Smooth muscle cell (in vitro differentiated cells): ENCODE results near the gene PRKG1. TPM values are rescaled to one million over a fixed set of nuclear protein-coding genes. Genes with fewer than 3 reads are reported as not detected.

ENCODE experiments used
- DNase-seq: peaks from one replicate; lab custom pipeline; 2025; ENCODE audit not compliant: unreplicated experiment; lab: John Stamatoyannopoulos, UW
- H2AFZ ChIP-seq: fragments of 200-600 bp; sonication (generic); 2 replicates; pipeline ENCODE4 v1.6.0; 2016; ENCODE audit warnings: antibody characterized with exemption, low read depth, mild to moderate bottlenecking
- H3F3A ChIP-seq: fragments of 200-600 bp; sonication (generic); 2 replicates; pipeline ENCODE4 v1.6.0; 2017; ENCODE audit warnings: antibody characterized with exemption, low read depth
- H3K27ac ChIP-seq: fragments of 200-600 bp; sonication (generic); 2 replicates; pipeline ENCODE4 v1.5.1; 2016; ENCODE audit warnings: low read depth, mild to moderate bottlenecking
- H3K27me3 ChIP-seq: fragments of 200-600 bp; sonication (generic); 2 replicates; pipeline ENCODE4 v1.6.1; 2016; ENCODE audit warnings: low read depth, mild to moderate bottlenecking
- H3K36me3 ChIP-seq: fragments of 200-600 bp; sonication (generic); 2 replicates; pipeline ENCODE4 v1.5.1; 2016; ENCODE audit warnings: low read depth
- H3K4me1 ChIP-seq: fragments of 200-600 bp; sonication (generic); 2 replicates; pipeline ENCODE4 v1.5.1; 2016; ENCODE audit warnings: low read depth
- H3K4me2 ChIP-seq: fragments of 200-600 bp; sonication (generic); 2 replicates; pipeline ENCODE4 v1.6.0; 2016; ENCODE audit warnings: mild to moderate bottlenecking
- H3K4me3 ChIP-seq: fragments of 200-600 bp; sonication (generic); 2 replicates; pipeline ENCODE4 v1.5.1; 2016; ENCODE audit warnings: mild to moderate bottlenecking
- H3K79me2 ChIP-seq: fragments of 200-600 bp; sonication (generic); 2 replicates; pipeline ENCODE4 v1.6.0; 2016; ENCODE audit warnings: low read depth, mild to moderate bottlenecking
- H3K9ac ChIP-seq: fragments of 200-600 bp; sonication (generic); 2 replicates; pipeline ENCODE4 v1.6.0; 2016; ENCODE audit warnings: low read depth
- H3K9me3 ChIP-seq: fragments of 200-600 bp; sonication (generic); replicated peaks from 2 replicates; pipeline ENCODE4 v1.5.1; 2016; ENCODE audit warnings: low read depth
- H4K20me1 ChIP-seq: fragments of 200-600 bp; sonication (generic); 2 replicates; pipeline ENCODE4 v1.6.0; 2016; ENCODE audit warnings: low read depth
- CTCF ChIP-seq: fragments of 200-600 bp; sonication (generic); IDR thresholded peaks from 2 replicates; pipeline ENCODE4 v1.5.1; 2017; ENCODE audit warnings: borderline replicate concordance, mild to moderate bottlenecking, antibody characterized with exemption; ENCODE audit not compliant: insufficient read depth, poor library complexity, severe bottlenecking
- WGBS: methylation state at CpG from one replicate; pipeline ENCODE4 v1.1.7; 2016; ENCODE audit warnings: low lambda C conversion rate; 5-methylcytosine and 5-hydroxymethylcytosine counted together
- polyA plus RNA-seq: library from polyadenylated mRNA; unstranded; fragments of >200 nt; fragmentation: Nextera tagmentation; extraction: Ambion mirVana; gene quantifications from 2 replicates; pipeline ENCODE4 v1.2.1, GENCODE V29; 2016
- total RNA-seq: library from RNA; depleted of rRNA; stranded (reverse); fragments of >200 nt; gene quantifications from 2 replicates; pipeline ENCODE4 v1.2.3, GENCODE V29; 2014

Gene PRKG1
- total and polyA plus RNA-seq, 2 experiments from 2014 or later = 7.2 to 13.4 TPM

GRCh38 chr10:52276163-52276562 lies 1201.9 kb downstream of the PRKG1 start:
- Histone ChIP-seq H3K27ac (no peak overlapping the region), H3K4me1 (no peaks in the 10 kb centered on the region), H3K27me3 (no peaks in the 10 kb centered on the region), H3K9me3 (peaks cover 3% of the 10 kb centered on the region), H3K4me3 (no peak overlapping the region), H3K79me2 (no peaks in the 10 kb centered on the region), H3K4me2 (no peak overlapping the region), H3K36me3 (no peaks in the 10 kb centered on the region), H3K9ac (no peak overlapping the region), H4K20me1 (no peaks in the 10 kb centered on the region), H3F3A (no peaks in the 10 kb centered on the region), H2AFZ (no peak overlapping the region)
- DNase-seq = no peak
- TF ChIP-seq CTCF = no peak
- WGBS = 92% methylated on average over 2 of the region's 2 CpGs

- 48% methylated on average over 1 of the region's 1 CpG for WGBS
- Histone ChIP-seq H3K4me1 (no peaks in the 10 kb centered on the region), H3K9me3 (peaks cover 3% of the 10 kb centered on the region), H3K36me3 (no peaks in the 10 kb centered on the region), H3K79me2 (no peaks in the 10 kb centered on the region), H3K4me2 (no peak overlapping the region), H3K27me3 (no peaks in the 10 kb centered on the region), H3K4me3 (no peak overlapping the region), H3K27ac (no peak overlapping the region), H4K20me1 (no peaks in the 10 kb centered on the region), H3F3A (no peaks in the 10 kb centered on the region), H3K9ac (no peak overlapping the region), H2AFZ (no peak overlapping the region)
- no peak for TF ChIP-seq CTCF
- no peak for DNase-seq
Measured at GRCh38 chr10:52276986-52277385, 1202.7 kb downstream of the PRKG1 start.

- DNase-seq = no peak
- Histone ChIP-seq H3K4me3 (no peak overlapping the region), H3K9me3 (peaks cover 3% of the 10 kb centered on the region), H3K4me1 (no peaks in the 10 kb centered on the region), H3K4me2 (no peak overlapping the region), H3F3A (no peaks in the 10 kb centered on the region), H4K20me1 (no peaks in the 10 kb centered on the region), H3K9ac (no peak overlapping the region), H2AFZ (no peak overlapping the region), H3K27ac (no peak overlapping the region), H3K36me3 (no peaks in the 10 kb centered on the region), H3K27me3 (no peaks in the 10 kb centered on the region), H3K79me2 (no peaks in the 10 kb centered on the region)
- WGBS = 91% methylated on average over 3 of the region's 3 CpGs
- TF ChIP-seq CTCF = no peak
Measured at GRCh38 chr10:52279546-52279945, 1205.3 kb downstream of the PRKG1 start.

- Histone ChIP-seq H3K27ac (no peak overlapping the region), H3K4me1 (no peaks in the 10 kb centered on the region), H3K9me3 (peaks cover 3% of the 10 kb centered on the region), H3K4me3 (no peak overlapping the region), H3K27me3 (no peaks in the 10 kb centered on the region), H3K9ac (no peak overlapping the region), H3K36me3 (no peaks in the 10 kb centered on the region), H2AFZ (no peak overlapping the region), H3K4me2 (no peak overlapping the region), H3F3A (no peaks in the 10 kb centered on the region), H4K20me1 (no peaks in the 10 kb centered on the region), H3K79me2 (no peaks in the 10 kb centered on the region)
- TF ChIP-seq CTCF = no peak
- no peak for DNase-seq
- WGBS = 96% methylated on average over 1 of the region's 1 CpG
Measured at GRCh38 chr10:52280051-52280450, 1205.8 kb downstream of the PRKG1 start.
